ENCODE measurements around the gene MS4A10.

Gene MS4A10

GRCh38 chr11:60766547-60766946 is 18.6 kb upstream of the MS4A10 start:
- DNase-seq: no peak

GRCh38 chr11:60767388-60767811 is 17.7 kb upstream of the MS4A10 start:
- no peak for DNase-seq

DNA sequence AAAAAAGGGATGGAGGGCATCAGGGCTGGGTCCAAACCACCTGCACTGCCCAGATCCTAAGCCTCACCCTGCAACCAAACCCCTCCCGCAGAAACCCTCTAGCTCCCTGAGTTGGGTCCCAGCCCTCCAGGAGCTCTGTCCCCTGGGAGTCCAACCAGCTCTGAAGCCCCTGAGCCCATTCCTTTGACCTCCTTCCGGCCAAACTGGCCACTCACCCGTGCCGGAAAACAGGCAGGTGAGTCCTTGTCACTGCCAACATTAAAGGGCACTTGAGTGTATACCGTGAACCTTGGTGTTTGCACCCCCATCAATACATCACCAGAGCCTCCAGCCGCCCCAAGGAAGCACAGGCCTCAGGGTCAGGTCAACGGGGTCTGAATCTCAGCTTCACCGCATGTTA is 16.9 kb upstream of the MS4A10 start:
- no peak for DNase-seq

DNA sequence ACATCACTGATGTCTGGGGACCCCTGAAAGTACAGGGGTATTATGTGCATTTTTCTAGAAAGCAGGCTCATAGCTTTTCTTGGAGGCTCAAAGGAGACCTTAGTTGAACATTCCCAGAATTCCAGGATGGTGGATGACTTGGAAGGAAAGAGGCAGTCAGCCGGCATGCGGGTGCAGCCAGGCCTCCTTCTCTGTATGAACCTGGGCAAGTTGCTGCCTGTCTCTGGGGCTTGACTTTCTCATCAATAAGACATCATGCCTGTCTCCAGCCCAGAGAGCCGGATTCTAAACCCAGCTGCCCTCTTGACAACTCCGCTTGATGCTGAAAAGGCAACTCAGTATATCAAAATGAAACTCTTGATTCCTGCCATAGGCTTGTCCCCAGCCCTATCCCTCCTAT is 15.9 kb upstream of the MS4A10 start:
- no peak for DNase-seq

- DNase-seq: no peak
These were observed 15.3 kb upstream of the MS4A10 start for GRCh38 chr11:60769811-60770210.

- no peak for DNase-seq
These were observed 14.0 kb upstream of the MS4A10 start for GRCh38 chr11:60771146-60771545.

DNA sequence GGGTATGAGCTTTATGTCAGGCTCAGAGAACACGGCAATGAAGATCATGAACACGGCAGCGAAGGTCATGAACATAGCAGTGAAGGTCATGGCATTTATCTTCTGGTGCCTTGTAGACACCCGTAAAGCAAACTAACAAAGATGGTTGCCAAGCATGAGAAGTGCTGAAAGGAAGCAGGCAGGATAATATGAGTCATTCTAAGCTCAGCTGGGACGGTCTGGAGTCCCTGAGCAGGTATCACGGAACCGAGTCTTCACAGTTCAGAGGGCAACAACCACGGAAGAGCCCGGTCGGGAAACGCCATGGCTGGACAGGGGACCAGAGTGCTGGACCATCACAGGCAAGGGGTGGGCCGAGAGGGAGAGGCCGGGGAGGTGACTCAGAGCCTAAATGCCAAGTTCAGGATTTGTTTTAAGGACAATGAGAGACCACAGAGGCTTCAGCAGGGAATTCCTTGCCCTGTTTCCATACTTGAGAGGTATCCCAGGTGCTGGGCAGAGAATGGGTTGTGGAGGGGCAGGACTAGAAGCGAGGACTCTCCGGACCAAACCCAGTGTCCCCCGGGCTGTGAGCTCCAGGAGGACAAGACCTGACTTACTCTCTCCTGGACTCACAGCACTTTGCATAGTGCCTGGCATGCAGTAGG is 13.1 kb upstream of the MS4A10 start:
- no peak for DNase-seq

DNA sequence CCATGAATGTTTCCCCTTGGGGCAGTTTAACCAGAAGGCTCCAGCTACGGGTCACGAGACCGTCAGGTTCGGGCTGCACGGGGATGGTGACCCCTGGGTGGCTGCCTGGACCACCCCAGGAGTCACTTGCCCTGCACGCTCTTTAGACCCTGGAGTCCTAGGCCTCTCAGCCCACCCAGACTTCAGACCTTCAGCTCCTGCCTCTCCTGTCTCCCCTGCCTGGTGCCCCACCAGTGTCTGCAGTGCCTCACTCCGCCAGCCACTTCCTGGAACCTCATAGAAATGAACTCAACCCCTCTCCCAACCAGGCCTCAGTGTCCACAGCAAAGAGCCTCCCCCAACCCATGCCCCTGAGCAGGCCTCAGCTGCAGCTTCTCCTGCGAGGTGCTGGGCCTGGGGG is 12.5 kb upstream of the MS4A10 start:
- DNase-seq: no peak

GRCh38 chr11:60774726-60775125 is 10.4 kb upstream of the MS4A10 start:
- no peak for DNase-seq

- peak; percentile 75 to 79 for DNase-seq
These were observed 9.6 kb upstream of the MS4A10 start for GRCh38 chr11:60775420-60775961.

GRCh38 chr11:60776167-60776566 is 9.0 kb upstream of the MS4A10 start:
- no peak for DNase-seq

DNA sequence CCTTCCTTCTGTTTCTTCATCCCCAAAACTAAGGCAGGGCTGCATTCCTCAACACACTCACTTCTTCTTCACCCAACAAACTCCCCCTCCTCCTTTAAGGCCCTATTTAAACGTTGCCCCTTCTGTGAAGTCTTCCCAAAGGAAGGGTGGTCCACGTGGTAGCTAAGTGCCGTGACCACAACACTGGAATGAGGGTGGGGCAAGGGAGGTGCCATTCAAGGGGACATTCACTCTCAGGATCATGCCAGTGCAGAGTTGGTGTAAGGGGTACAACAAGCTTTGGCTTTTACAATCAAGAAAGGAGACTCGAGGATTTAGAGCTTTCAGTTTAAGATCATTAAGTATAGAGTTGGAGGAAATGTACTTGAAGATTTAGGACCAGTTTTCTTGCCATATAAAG is 8.0 kb upstream of the MS4A10 start:
- no peak for DNase-seq

GRCh38 chr11:60777572-60777971 is 7.6 kb upstream of the MS4A10 start:
- DNase-seq: no peak

DNA sequence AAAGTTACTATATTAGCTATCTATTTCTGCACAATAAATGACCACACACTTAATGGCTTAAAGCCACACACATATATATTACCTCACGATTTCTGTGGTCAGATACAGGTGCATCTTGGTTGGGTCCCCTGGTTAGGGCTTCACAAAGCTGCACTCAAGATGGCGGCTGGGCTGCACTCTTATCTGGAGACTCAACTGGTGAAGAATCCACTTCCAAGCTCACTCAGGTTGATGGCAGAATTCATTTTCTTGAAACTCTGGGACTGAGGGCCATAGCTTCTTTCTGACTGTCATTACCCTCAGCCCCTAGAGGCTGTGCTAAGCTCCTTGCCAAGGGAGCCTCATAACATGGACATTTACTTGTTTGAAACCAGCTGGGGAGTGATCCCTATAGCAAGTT is 5.1 kb upstream of the MS4A10 start:
- no peak for DNase-seq

DNA sequence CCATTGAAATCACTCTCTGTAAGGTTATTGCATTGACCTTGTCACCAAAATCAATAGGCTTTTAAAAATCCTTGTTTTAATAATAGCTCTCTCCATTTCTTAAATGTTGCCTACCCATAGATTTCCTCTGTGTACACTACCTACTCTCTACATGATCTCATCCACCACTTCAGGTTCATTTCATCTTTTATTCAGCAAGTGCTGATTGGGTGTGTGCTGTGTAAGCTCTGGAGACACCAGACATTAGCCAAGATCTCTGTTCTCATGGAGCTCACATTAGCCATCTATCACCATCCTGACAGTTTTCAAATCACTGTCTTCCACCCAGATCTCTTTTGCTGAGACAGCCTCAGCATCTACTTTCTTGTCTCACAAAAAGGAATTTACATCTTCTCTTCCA is 4.4 kb upstream of the MS4A10 start:
- no peak for DNase-seq

- no peak for DNase-seq
These were observed 3.7 kb upstream of the MS4A10 start for GRCh38 chr11:60781286-60781980.

DNA sequence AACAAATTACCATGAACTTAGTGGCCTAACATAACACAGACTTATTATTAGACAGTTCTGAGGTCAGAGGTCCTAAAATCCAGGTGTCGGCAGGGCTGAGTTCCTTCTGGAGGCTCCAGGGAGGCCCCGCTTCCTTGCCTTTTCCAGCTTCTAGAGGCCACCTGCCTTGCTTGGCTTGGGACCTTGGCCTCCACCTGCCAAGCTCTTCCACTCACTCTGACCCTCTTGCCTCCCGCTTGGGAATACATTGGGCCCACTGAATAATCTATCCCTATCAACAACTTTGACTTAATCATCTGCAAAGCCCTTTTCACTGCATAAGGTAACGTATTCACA is 3.2 kb upstream of the MS4A10 start:
- DNase-seq: no peak

DNA sequence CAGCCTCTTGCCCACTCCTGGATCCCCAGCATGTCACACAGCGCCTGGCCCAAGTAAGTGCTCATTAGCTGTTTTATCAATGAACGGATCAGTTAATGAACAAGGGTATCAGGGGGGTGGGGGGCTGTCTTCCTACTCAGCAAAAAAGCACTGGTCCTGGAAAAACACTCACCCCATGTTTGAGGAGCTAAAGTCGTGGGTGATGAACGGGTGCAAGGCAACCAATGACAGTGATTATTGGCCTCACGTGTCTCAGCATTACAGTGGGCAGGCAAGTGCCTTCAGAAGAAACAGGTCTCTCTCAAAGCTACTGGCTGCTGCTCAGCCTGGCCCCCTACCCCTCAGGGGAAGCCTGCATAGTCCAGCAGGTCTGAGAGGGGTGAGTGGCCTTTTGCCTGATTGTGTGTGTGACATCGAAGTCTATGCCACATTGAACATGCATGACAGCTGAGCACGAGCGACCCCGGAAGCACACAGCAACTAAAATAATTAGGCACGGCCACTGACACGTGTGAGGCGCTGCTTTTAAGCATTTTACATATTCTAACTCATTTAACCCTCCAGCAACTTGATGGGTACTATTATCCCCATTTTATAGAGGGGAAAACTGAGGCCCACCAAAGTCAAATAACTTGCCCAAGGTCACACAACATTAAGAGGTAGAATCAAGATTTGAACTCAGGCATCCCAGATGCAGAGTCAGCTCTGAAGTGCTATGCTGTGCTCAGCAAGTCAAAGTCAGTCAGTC is 2.6 kb upstream of the MS4A10 start:
- DNase-seq: no peak

GRCh38 chr11:60783141-60783484 is 2.0 kb upstream of the MS4A10 start:
- DNase-seq: no peak

- DNase-seq: no peak
These were observed 1.2 kb upstream of the MS4A10 start for GRCh38 chr11:60783911-60784310.

GRCh38 chr11:60785806-60786361 is 751 bp downstream of the MS4A10 start:
- DNase-seq: no peak

DNA sequence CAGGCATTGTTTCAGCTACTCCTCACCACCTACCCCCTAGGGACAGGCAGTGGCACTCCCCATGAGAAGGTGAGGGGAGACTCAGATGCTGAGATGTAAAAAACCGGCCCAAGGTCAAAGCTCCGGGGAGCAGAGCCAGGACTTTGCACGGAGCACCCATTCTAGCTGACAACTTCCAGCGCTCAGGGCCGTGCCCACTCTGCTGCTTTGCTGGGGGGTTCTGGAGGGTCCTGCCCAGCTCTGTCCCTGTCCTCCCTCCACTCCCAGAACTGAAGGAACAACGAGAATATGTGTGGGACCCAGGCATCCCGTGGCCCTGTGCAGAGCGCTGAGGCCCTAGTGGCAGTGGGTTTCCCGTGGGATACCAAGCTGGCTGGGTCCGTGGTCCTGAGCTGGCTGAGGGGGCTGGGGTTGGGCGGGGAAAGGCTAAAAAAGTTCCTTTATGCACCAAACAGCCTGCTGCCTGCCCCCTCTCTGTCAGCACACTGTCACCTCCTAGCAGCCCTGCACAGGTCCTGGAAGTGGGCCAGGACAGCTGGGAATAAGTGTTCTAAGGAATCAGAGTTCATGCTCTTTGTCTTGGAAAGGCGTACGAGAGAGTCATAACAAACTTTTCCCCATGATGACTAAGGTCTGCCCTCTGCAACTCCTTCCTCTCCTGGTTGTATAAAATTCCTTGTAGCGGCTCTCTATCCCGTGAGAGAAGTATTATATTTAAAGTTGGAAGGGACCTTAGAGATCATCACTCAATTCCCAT is 1.9 kb downstream of the MS4A10 start:
- no peak for DNase-seq

Data from activated CD4-positive, alpha-beta T cell treated with anti-CD3 and anti-CD28 coated beads, Interleukin-2, amount 50 U/mL, for 4 hours (primary cell).